IMR-90 (cell line): ENCODE results near the gene ATP6V1F. TPM values are rescaled to one million over a fixed set of nuclear protein-coding genes. Genes with fewer than 3 reads are reported as not detected.

Experiments used
- ATAC-seq: fragments of 200-7000 bp; cut with Tn5 transposase; 2 replicates; pipeline ENCODE4 v1.9.1; 2020; ENCODE audit warnings: low read depth, mild to moderate bottlenecking, moderate library complexity
- BruUV-seq: library from RNA; stranded (reverse); fragments of 400-500 nt; replicated peaks from 2 replicates; lab custom pipeline; 2021; lab: Mats Ljungman, UMichigan
- CTCF ChIA-PET: fragments of 300-600 bp; formaldehyde crosslinking; extraction: SDS; loops from one replicate; lab custom pipeline; 2021; ENCODE audit warnings: antibody characterized with exemption; lab: Yijun Ruan, JAX
- POLR2A ChIA-PET: fragments of 300-600 bp; sonication (Branson Sonifier 250); formaldehyde crosslinking; loops from one replicate; lab custom pipeline; 2022; ENCODE audit warnings: antibody characterized with exemption; ENCODE audit not compliant: unreplicated experiment; lab: Charles Lee
- DNase-seq: peaks from one replicate; pipeline ENCODE4 v3.0.0; 2013
- H2AFZ ChIP-seq: replicated peaks from 2 replicates; pipeline ENCODE3; 2013; ENCODE audit warnings: low read length, mild to moderate bottlenecking; ENCODE audit not compliant: poor library complexity
- H2AK5ac ChIP-seq: 2 replicates; pipeline ENCODE4 v1.6.1; 2013; ENCODE audit warnings: low read depth, low read length, inconsistent platforms
- H2AK9ac ChIP-seq: replicated peaks from 2 replicates; pipeline ENCODE3; 2013; ENCODE audit warnings: mild to moderate bottlenecking, low read depth, low read length, moderate library complexity; ENCODE audit not compliant: poor library complexity
- H2BK120ac ChIP-seq: 2 replicates; pipeline ENCODE4 v1.6.1; 2013; ENCODE audit warnings: low read depth, low read length, inconsistent platforms
- H2BK15ac ChIP-seq: 3 replicates; pipeline ENCODE4 v1.6.1; 2013; ENCODE audit warnings: low read depth, low read length, inconsistent platforms
- H2BK20ac ChIP-seq: 2 replicates; pipeline ENCODE4 v1.6.1; 2013; ENCODE audit warnings: low read depth, mild to moderate bottlenecking, inconsistent platforms, low read length, moderate library complexity
- H2BK5ac ChIP-seq: 2 replicates; pipeline ENCODE4 v1.6.1; 2013; ENCODE audit warnings: mild to moderate bottlenecking, low read depth, low read length, inconsistent platforms; ENCODE audit not compliant: poor library complexity, severe bottlenecking
- H3K14ac ChIP-seq: replicated peaks from 2 replicates; pipeline ENCODE4 v1.6.1; 2013; ENCODE audit warnings: low read depth, low read length, inconsistent platforms
- H3K18ac ChIP-seq: 2 replicates; pipeline ENCODE4 v1.6.1; 2013; ENCODE audit warnings: low read depth, low read length, control low read depth
- H3K23ac ChIP-seq: 2 replicates; pipeline ENCODE4 v1.6.1; 2013; ENCODE audit warnings: low read depth, low read length, inconsistent platforms
- H3K27ac ChIP-seq: 2 replicates; pipeline ENCODE4 v1.5.1; 2013; ENCODE audit warnings: mild to moderate bottlenecking, control low read depth, low read length; ENCODE audit not compliant: insufficient read depth
- H3K27me3 ChIP-seq: 2 replicates; pipeline ENCODE4 v1.6.1; 2013; ENCODE audit warnings: low read length; ENCODE audit not compliant: control insufficient read depth, insufficient read depth
- H3K36me3 ChIP-seq: 2 replicates; pipeline ENCODE4 v1.6.1; 2013; ENCODE audit warnings: low read length, mixed read lengths; ENCODE audit not compliant: control insufficient read depth, insufficient read depth
- H3K4ac ChIP-seq: 2 replicates; pipeline ENCODE4 v1.6.1; 2013; ENCODE audit warnings: low read depth, low read length, inconsistent platforms
- H3K4me1 ChIP-seq: 2 replicates; pipeline ENCODE4 v1.6.1; 2013; ENCODE audit warnings: low read length, mixed read lengths; ENCODE audit not compliant: control insufficient read depth, insufficient read depth
- H3K4me2 ChIP-seq: 2 replicates; pipeline ENCODE4 v1.6.1; 2013; ENCODE audit warnings: low read depth, mild to moderate bottlenecking, control low read depth, low read length, moderate library complexity
- H3K4me3 ChIP-seq: 2 replicates; pipeline ENCODE4 v1.5.1; 2013; ENCODE audit warnings: low read depth, mild to moderate bottlenecking, control low read depth, low read length, moderate library complexity; ENCODE audit not compliant: insufficient read depth
- H3K56ac ChIP-seq: 2 replicates; pipeline ENCODE4 v1.6.1; 2013; ENCODE audit warnings: low read length, inconsistent platforms; ENCODE audit not compliant: insufficient read depth; ENCODE audit errors: extremely low read depth
- H3K79me1 ChIP-seq, 2 experiments: 2 replicates each; pipeline ENCODE4 v1.6.1; 2013; ENCODE audit warnings: low read length in 2 of 2, inconsistent platforms in 1 of 2, low read depth in 1 of 2
- H3K9ac ChIP-seq: 2 replicates; pipeline ENCODE4 v1.6.1; 2013; ENCODE audit warnings: low read depth, low read length, control low read depth
- H3K9me1 ChIP-seq: 2 replicates; pipeline ENCODE4 v1.6.1; 2013; ENCODE audit warnings: low read length, inconsistent platforms; ENCODE audit not compliant: insufficient read depth
- H3K9me3 ChIP-seq: 2 replicates; pipeline ENCODE4 v1.6.1; 2013; ENCODE audit warnings: low read length; ENCODE audit not compliant: control insufficient read depth, insufficient read depth
- H4K20me1 ChIP-seq: 2 replicates; pipeline ENCODE4 v1.6.1; 2013; ENCODE audit warnings: low read length, inconsistent platforms; ENCODE audit not compliant: insufficient read depth
- H4K5ac ChIP-seq: 2 replicates; pipeline ENCODE4 v1.6.1; 2013; ENCODE audit warnings: mild to moderate bottlenecking, low read depth, low read length, control low read depth
- H4K8ac ChIP-seq, 2 experiments: 2 replicates each; pipeline ENCODE4 v1.6.1; 2013; ENCODE audit warnings: low read depth in 2 of 2, low read length in 2 of 2, control low read depth in 1 of 2, inconsistent platforms in 1 of 2
- H4K91ac ChIP-seq: 2 replicates; pipeline ENCODE4 v1.6.1; 2013; ENCODE audit warnings: low read depth, low read length, inconsistent platforms; ENCODE audit not compliant: insufficient read depth
- CEBPB ChIP-seq: IDR thresholded peaks from 2 replicates; pipeline ENCODE4 v1.6.1; 2012; ENCODE audit warnings: low read depth, low read length, improper control_type of control experiment
- CHD1 ChIP-seq: IDR thresholded peaks from 2 replicates; pipeline ENCODE4 v1.6.1; 2012; ENCODE audit warnings: low read depth, low read length, improper control_type of control experiment
- CTCF ChIP-seq: conservative IDR thresholded peaks from 2 replicates; pipeline ENCODE4 v1.5.1; 2012; ENCODE audit warnings: mild to moderate bottlenecking, low read depth, low read length, improper control_type of control experiment
- ELK1 ChIP-seq: fragments of 150-350 bp; IDR thresholded peaks from 2 replicates; pipeline ENCODE4 v1.6.1; 2016; ENCODE audit warnings: low read depth, mild to moderate bottlenecking, low read length, moderate library complexity, borderline replicate concordance
- FOS ChIP-seq: fragments of 150-350 bp; IDR thresholded peaks from 2 replicates; pipeline ENCODE4 v1.6.1; 2016; ENCODE audit warnings: low read depth, low read length
- NFE2L2 ChIP-seq: fragments of 150-350 bp; IDR thresholded peaks from 2 replicates; pipeline ENCODE4 v1.6.1; 2016; ENCODE audit warnings: low read depth, mild to moderate bottlenecking, low read length
- RAD21 ChIP-seq: IDR thresholded peaks from 2 replicates; pipeline ENCODE4 v1.6.1; 2012; ENCODE audit warnings: low read length, improper control_type of control experiment
- RCOR1 ChIP-seq: IDR thresholded peaks from 2 replicates; pipeline ENCODE4 v1.6.1; 2012; ENCODE audit warnings: mild to moderate bottlenecking, low read length, improper control_type of control experiment; ENCODE audit not compliant: insufficient replicate concordance
- RFX5 ChIP-seq: IDR thresholded peaks from 2 replicates; pipeline ENCODE4 v1.8.0; 2012; ENCODE audit warnings: low read depth, mild to moderate bottlenecking, low read length, moderate library complexity
- SMC3 ChIP-seq: fragments of 150-350 bp; IDR thresholded peaks from 2 replicates; pipeline ENCODE4 v1.6.1; 2016; ENCODE audit warnings: low read depth, mild to moderate bottlenecking, antibody characterized with exemption, low read length, moderate library complexity
- WGBS, 2 experiments: methylation state at CpG; one replicate each; pipeline versions ENCODE4 v1.1.5 to v1.1.7; 2013; ENCODE audit warnings: missing lambda C conversion rate in 2 of 2; ENCODE audit not compliant: insufficient read length in 1 of 2; ENCODE audit errors: extremely low coverage in 2 of 2; 5-methylcytosine and 5-hydroxymethylcytosine counted together
- dilution Hi-C: fragments of 300-500 bp; cut with HindIII; formaldehyde crosslinking; loops from one replicate; pipeline ENCODE4 v1.14.3; 2018; ENCODE audit warnings: low sequenced_read_pairs; ENCODE audit not compliant: unreplicated experiment
- in situ Hi-C: fragments of 300-500 bp; cut with MboI; formaldehyde crosslinking; loops from 3 replicates; pipeline ENCODE4 v1.14.3; 2019; ENCODE audit warnings: low sequenced_read_pairs, inconsistent platforms, mixed read lengths
- intact Hi-C: fragments of 100-400 bp; cut with micrococcal nuclease; formaldehyde crosslinking; loops from 2 replicates; pipeline ENCODE4 v1.10.0; 2022
- polyA plus RNA-seq, 3 experiments: library from polyadenylated mRNA; depleted of rRNA; stranded (reverse); fragments of >200 nt; gene quantifications; 2 replicates each; pipeline ENCODE4 v1.2.3, GENCODE V29; 2012; ENCODE audit warnings: low replicate concordance in 1 of 3
- total RNA-seq: library from RNA; depleted of rRNA; stranded (reverse); fragments of >200 nt; gene quantifications from 2 replicates; pipeline ENCODE4 v1.2.3, GENCODE V29; 2012

Gene ATP6V1F
- total and polyA plus RNA-seq, 2 of the 4 experiments (the other 2 are of a cell fraction) = 104 to 321 TPM

- no peaks in the 10 kb centered on the region for H3K9me1 ChIP-seq
- in situ Hi-C loops = no loop called here
- 32% methylated on average over 14 of the region's 34 CpGs; no CpG with 5 or more reads in 1 of the 2 experiments for WGBS, 2 experiments
- H3K4ac ChIP-seq = no peak within 1 kb of the TSS
- no TSS peak for BruUV-seq
- ChIA-PET POLR2A (no interaction called here), CTCF (interaction anchor here (0.6 to 1.9 kb wide), 3 partner anchors 27 to 181 kb away, joined by 3 to 6 read pairs (median 4); no protein-coding TSS in a partner anchor)
- no peak within 1 kb of the TSS for H2BK20ac ChIP-seq
- H3K9me3 ChIP-seq = no peaks in the 10 kb centered on the region
- no peaks in the 10 kb centered on the region for H4K20me1 ChIP-seq
- no peak within 1 kb of the TSS for H2AK9ac ChIP-seq
- no peak for TF ChIP-seq FOS
- no peak for TF ChIP-seq CEBPB
- TF ChIP-seq SMC3 = no peak
- TF ChIP-seq CHD1 = no peak
- TF ChIP-seq RAD21 = no peak
- TF ChIP-seq RFX5 = no peak
- TF ChIP-seq CTCF = no peak
- no peak for TF ChIP-seq NFE2L2
- no peak for TF ChIP-seq RCOR1
- TF ChIP-seq ELK1 = no peak
- dilution Hi-C loops = no loop called here
- DNase-seq (no peak), ATAC-seq (no peak)
- peak within 1 kb of the TSS; percentile 95 for H2AFZ ChIP-seq
- no peak within 1 kb of the TSS for H3K9ac ChIP-seq
- no peak within 1 kb of the TSS for H4K5ac ChIP-seq
- H2AK5ac ChIP-seq = no peak within 1 kb of the TSS
- H3K18ac ChIP-seq = no peak within 1 kb of the TSS
- H3K79me1 ChIP-seq = no peaks in the 10 kb centered on the region
- peaks cover 74% of the 10 kb centered on the region for H3K27me3 ChIP-seq
- H4K8ac ChIP-seq = no peak within 1 kb of the TSS; a peak in 1 of 4 replicates
- no peaks in the 10 kb centered on the region for H3K36me3 ChIP-seq
- no peak within 1 kb of the TSS for H3K56ac ChIP-seq
- peak within 1 kb of the TSS; percentile 9; the same call in 1 of the 2 replicates for H3K4me3 ChIP-seq
- H3K4me2 ChIP-seq = peak within 1 kb of the TSS; percentile 31; the same call in 1 of the 2 replicates
- no peak within 1 kb of the TSS for H2BK15ac ChIP-seq
- no peak within 1 kb of the TSS for H2BK5ac ChIP-seq
- no peak within 1 kb of the TSS for H3K14ac ChIP-seq
- H2BK120ac ChIP-seq = no peak within 1 kb of the TSS
- H3K4me1 ChIP-seq = peaks cover 2% of the 10 kb centered on the region; the same call in 1 of the 2 replicates
- intact Hi-C loops = no loop called here
- H3K27ac ChIP-seq = no peak within 1 kb of the TSS
- H3K23ac ChIP-seq = no peak within 1 kb of the TSS
- H4K91ac ChIP-seq = no peak within 1 kb of the TSS
Observed at GRCh38 chr7:128910569-128910945, 47.9 kb downstream of the ATP6V1F start, which contains the start of gene KCP. Gene KCP (minus strand): TSS chr7:128910709. CDS start chr7:128910676, 33 bp downstream.
